GM21786 (cell line): ENCODE results near the gene NPTX1.

ENCODE experiments used
- ATAC-seq: cut with Tn5 transposase; IDR thresholded peaks from one replicate; pipeline ENCODE4 v1.9.1; 2021; ENCODE audit not compliant: unreplicated experiment

NPTX1 gene

DNA sequence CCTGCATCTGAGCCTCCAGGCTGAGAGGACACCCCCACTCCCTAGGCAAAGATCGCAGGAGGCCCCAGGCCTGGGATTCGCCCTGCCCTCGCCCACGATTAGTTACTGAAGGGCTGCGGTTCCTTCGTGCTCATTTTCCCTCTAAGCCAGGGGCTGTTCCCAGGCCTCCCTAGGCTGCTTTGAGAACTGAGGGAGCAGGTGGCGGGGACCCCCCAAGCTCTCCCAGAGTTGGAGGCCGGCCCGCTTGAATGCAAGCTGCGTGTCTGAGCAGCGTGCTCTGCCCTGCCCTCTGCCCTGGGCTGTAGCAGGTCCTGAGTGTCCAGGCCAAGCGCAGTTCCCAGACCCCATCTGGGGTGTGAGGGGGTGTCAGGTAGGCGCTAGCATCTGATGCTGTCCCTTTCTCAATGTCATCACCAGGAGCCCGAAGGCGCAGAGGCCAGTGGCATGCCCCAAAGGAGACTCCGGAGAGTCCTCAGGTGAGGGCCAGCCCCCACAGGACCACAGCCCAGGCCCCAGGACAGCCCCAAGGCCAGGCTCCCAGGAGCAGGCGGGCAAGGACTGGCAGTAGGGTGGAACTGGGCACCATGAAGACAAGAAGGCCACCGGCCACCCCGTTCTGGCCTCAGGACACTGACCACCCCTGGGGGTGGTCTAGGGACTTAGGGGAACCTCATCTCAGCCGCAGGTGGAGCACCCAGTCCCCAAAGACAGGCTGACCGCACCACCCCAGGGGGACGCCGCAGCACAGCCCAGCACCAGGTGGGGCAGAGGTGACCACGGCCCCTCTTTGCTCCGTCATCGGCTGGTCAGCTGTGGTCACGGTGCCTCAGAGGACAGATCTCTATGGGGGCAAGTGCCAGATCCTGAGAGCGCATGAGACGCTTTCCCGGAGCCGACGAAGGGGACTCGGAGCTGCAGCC is 46.8 kb downstream of the NPTX1 start:
- ATAC-seq: no peak

DNA sequence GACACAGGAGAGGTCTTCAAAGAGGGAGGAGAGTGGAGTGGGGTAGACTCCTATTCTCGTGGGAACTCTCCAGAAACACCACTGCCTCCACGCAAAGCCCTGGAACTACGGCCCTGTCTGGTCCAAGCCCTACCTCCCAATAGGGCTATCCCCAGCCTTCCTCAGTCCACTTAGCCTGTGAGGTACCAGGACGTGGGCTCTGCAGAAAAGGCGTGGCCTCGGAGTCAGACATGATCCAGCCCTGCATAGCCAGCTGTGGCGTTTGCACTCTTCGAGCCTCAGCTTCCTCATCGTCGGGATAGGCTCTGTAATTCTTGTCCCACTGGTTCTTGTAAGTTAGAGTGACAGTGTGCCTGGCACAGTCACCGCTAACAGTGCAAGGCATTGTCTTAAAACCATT is 47.6 kb downstream of the NPTX1 start:
- no peak for ATAC-seq

DNA sequence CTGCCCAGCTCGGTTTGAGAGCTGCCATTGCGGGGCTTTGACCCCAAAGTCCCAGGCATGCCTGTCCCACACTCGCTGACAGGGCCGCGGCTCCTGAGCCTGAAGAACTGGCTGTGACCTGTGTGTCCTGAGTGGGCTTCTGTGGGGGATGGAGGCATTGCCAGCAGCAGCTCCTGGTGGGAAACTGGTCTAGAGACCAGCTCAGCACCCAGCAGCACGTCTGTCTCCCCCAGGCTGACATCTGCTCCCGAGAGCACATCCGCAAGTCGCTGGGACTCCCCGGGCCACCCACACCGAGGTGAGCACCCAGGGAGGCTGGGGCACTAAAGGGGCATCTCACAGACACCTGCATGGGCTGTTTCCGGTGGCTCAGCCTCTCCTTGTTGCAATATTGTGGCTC is 48.0 kb downstream of the NPTX1 start:
- no peak for ATAC-seq

DNA sequence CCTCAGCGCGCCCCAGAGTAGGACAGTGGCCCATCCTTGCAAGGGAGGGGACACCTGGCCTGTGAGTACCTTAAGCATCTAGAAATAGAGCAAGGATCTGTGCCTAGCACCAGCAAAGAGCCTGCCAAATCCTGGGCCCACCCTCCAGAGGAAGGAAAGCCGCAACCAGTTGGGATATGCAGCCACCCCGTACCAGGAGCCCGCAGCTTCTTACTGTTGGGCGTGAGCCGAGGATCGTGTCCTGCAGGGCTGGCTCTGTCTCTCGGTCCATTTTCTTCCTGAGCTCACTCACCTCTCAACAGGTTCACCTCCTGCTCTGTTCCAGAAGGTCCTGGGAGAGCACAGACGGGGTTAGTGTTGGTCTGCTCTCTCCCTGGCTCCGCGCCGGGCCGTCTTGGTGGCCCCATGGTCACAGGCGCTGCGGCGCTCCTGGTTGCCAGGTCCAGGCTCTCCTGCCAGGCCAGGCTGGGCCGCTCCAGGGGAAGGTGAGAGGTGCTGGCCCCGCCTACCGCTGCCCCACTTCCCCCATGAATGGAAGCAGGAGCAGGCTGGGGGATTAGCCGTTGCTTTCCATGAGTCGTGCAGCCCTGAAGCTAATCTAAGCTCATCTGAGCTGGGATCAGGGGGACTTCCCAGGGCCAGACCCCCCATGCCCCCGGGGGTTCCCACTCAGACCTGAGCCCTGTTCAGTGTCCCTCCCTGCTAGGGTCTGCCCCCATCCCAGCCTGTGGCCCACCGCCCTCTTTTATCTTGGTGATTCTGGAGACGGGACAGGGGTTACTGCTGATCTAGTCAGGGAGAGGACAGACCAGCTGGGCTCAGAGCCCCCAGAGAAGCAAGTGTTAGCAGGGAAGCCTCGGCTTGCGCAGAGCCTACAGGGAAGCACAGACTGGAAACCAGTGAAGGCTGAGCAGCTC is 48.8 kb downstream of the NPTX1 start:
- ATAC-seq: no peak

DNA sequence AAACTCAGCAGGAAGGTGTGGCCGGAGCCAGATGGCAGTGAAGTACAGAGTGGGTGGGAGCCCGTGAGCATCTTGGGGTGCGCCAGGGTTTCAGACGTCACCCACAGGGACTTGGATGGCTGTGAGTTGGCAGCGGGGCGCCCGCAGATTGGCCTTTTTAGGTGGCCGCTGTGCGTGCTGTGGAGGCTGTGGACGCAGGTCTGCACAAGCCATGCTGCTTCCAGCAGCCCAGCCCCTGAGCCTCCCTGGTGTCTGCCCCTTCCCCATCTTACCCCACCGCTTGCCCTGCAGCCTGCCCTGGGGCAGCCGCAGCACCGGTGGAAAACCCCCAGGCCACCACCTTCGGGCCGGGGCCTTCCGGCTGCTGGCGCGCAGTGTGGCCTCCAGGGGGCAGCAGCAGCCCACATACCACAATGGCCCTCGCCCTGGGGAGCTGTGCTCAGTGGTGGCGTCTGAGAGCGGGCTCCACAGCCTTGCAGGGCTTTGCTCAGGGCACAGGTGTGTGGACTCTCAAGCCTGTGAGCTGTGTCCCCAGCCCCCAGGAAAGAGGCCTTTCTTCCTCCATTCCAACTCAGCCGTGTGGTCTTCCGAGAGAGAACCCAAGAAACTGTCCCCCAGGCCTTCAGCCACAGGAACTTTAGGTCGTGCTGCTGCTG is 49.6 kb downstream of the NPTX1 start:
- no peak for ATAC-seq

DNA sequence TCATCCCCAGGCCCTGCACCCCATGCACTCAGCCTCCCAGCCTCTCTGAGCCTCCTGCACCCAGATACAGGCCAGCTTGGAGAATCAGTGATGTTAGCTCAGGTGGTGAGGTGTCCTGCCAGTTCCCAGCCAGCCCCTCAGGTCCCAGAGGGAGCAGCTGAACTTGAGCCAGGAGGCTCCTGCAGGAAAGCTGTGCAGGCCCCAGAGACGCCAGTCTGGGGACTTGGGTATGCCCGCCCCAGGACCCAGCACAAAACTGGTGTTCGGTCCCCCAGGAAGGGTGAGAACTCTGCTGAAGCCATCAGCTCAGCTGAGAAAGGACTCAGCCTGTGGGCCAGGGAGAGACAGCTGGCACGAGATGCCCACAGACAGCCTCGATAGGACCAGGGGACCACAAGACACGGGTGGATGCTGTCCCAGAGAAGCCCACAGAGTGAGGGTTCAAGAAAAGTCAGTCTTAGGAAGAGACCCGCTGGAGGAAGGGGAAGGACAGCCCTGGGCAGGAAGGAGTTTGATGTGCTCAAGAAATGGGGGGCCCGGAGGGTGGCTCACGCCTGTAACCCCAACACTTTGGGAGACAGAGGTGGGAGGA is 50.5 kb downstream of the NPTX1 start:
- ATAC-seq: no peak

DNA sequence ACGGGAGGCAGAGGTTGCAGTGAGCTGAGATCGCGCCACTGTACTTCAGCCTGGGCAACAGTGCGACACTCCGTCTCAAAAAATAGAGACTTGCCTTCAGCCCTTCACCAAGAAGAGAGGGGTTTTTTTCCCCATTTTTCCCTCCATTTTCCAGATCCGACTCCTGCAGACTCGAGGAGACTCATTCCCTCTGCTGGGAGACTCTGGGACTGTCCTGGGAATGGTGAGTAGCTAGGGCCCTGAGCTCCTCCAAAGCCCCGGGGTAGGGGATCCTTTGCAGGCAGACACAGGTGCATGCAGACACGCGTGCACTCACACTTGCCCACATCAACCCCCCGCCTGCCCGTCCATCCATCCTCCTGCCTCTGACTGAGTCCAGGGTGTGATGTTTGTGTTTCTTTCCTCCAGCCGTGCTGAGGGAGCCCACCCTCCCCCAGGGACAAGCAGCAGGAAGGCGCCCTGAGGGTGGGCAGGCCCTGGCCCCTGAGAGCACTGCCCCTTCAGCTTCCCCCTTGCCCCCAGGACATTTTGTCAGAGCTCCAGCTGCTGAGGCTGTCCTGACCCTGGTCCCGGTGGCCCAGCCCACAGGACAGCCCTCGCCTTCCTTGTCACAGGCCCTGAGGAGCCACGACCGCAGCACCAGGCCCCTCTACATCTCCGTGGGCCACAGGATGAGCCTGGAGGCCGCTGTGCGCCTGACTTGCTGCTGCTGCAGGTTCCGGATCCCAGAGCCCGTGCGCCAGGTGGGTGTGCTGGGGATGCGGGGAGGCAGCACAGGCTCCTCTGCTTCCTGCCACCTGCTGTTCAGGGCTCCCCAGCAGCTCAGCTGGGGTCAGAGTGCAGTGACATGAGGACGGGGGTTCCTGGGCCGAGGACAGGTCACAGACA is 51.3 kb downstream of the NPTX1 start:
- no peak for ATAC-seq

DNA sequence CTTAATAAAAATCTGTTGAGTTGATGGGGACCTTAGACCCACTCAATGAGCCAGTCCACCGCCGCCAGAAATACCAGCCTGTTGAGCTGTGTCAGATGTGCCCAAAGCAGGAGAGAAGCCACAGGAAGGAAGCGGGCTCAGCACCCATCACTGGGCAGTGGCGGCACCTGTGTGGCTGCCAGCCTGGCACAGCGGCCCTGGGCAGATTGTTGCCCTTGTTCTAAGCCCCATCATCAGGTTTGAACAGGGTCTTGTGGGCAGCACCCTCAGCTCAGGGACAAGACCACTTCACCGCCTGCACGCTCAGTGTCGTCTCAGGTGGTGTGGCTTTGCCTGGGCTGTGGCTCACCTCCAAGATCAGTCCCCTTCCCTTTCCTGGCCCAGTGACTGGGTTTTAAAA is 52.1 kb downstream of the NPTX1 start:
- ATAC-seq: no peak

DNA sequence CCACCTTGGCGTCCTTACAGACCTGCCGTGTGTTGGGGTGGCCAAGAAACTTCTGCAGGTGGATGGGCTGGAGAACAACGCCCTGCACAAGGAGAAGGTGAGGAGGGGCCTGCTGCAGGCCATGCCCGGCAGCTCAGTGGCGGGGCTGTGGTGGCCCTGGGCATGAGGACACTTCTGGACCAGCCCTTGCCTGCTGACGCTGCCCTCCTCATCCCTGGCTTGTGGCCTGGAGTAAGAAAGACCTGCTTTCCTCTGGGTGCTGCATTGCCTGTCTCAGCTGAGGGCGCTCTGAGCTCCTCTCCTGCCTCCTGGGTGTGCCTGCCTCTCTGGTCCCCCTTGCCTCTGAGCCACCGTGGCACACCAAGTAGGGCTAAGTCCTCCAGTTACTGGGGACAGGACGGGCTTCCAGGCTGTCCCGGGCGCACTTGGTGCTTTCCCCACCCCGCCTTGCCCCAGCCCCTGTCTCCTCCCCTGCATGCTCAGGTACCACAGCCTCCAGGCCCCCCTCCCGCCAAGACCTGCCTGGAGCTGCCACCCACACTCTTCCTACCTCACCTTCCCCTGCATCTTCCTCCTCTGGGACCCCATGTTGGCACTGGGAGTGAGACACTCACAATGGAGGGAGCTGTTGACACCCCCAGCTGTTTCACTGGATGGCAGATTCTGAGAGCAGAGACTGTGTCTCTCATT is 52.7 kb downstream of the NPTX1 start:
- ATAC-seq: no peak

DNA sequence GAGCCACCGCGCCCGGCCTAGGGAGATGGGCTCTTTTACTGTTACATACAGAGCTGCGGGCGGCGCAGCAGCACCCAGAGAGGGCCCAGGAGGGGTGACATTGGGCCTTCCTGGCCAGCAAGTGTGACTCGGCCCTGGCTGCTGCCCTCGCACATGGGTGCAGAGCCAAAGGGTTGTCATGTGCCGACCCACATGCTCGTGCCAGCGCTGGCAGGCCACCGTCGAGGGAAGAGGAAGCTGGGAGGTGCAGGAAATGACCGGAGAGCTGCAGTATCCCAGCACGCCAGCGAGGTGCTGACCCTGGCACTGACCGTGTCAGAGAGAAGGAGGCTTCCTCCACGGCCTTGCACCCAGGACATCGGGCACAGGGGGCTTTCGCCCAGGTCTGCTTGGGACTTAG is 53.4 kb downstream of the NPTX1 start:
- no peak for ATAC-seq

DNA sequence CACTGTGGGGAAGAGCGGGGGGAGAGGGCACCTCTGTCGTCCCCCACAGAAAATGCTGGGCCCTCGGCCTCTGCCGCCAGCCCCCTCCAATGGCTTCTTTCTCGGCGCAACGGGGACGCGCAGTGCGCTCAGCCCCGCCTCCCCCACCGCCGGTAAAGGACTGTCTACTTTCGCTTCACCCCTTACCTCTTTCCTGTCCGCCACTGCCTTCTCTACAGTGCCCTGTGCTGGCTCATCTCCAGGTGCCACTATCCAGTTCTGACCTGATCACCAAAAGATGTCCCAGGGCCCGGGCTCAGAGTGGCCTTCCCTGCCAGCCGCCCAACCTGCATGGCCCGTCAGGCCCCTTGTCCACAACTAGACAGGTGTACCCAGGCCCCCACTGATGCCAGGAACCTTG is 54.1 kb downstream of the NPTX1 start:
- ATAC-seq: no peak

DNA sequence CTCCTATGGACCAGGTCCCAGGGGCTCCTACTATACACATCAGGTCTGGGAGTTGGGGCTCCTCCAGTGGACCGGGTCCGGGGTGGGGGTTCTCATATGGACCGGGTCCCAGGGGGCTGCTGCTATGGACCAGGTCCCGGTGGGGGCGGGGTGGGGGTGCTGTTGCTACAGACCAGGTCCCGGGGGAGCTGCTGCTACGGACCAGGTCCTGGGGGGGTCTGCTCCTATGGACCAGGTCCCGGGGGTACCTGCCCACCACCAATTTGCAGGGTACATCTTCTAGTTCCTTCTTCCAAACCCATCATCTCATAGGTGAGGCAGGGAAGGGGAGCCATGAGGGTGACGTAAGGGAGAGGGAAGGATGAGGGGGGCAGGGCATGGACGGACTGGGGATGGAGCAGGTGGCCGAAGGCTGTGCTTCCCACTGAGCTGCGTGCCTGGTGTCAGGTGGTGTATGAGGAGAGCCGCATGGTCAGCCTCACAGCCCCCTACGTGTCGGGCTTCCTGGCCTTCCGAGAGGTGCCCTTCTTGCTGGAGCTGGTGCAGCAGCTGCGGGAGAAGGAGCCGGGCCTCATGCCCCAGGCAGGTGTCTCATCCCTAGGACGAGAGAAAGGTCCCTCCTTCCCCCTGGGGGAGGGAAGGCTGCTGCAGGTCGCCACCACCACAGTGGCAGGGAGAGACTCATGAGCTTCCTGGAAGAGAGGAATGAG is 54.9 kb downstream of the NPTX1 start:
- no peak for ATAC-seq

DNA sequence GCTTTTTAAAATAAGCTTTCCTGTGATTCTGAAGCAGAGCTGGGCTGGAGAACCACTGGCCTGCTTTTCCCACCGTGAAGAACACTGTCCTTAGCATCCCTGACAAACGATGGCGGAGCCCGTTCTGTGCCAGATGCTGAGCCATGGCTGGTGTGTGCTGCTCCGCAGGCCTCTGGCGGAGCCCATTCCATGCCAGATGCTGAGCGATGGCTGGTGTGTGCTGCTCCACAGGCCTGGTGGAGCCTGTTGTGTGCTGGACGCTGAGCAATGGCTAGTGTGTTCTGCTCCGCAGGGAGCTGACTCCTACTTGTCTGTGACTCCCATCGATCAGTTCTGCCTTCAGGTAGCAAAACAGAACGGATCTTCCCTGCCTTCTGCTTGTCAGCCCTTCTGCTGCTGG is 57.2 kb downstream of the NPTX1 start:
- ATAC-seq: no peak

DNA sequence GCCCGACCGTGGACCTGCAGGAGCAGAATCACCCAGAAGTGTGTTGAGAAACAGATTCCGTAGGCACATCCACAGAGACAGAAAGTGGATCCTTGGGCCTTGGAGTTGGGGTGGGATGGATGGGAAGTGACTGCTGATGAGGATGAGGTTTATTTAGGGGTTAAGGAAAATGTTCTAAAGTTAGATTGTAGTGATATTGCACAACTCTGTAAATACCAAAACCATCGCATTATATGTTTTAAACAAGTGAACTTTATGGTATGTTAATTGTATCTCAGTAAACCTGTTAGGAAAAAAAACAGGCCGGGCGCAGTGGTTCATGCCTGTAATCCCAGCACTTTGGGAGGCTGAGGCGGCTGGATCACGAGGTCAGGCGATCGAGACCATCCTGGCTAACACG is 57.8 kb downstream of the NPTX1 start:
- ATAC-seq: no peak
